Neuronal stem cell (in vitro differentiated cells): ENCODE results near the gene F8.

Source experiments
- DNase-seq: peaks from one replicate; pipeline ENCODE4 v3.0.0-alpha.2; 2013; ENCODE audit warnings: low spot score
- H2AFZ ChIP-seq: one replicate; pipeline ENCODE4 v1.6.1; 2013; ENCODE audit warnings: mild to moderate bottlenecking, low read length, inconsistent platforms
- H2AK5ac ChIP-seq: 2 replicates; pipeline ENCODE4 v1.6.1; 2013; ENCODE audit warnings: low read depth, mild to moderate bottlenecking, inconsistent platforms, low read length, moderate library complexity, mixed read lengths
- H2BK120ac ChIP-seq: 2 replicates; pipeline ENCODE4 v1.6.1; 2013; ENCODE audit warnings: low read depth, mild to moderate bottlenecking, inconsistent platforms, low read length, moderate library complexity, mixed read lengths
- H2BK12ac ChIP-seq: one replicate; pipeline ENCODE4 v1.6.1; 2013; ENCODE audit warnings: low read length, inconsistent platforms
- H2BK15ac ChIP-seq: 2 replicates; pipeline ENCODE4 v1.6.1; 2013; ENCODE audit warnings: mild to moderate bottlenecking, low read length, inconsistent platforms, mixed read lengths
- H2BK5ac ChIP-seq: one replicate; pipeline ENCODE4 v1.6.1; 2013; ENCODE audit warnings: inconsistent platforms, mild to moderate bottlenecking, low read length, moderate library complexity
- H3K14ac ChIP-seq: one replicate; pipeline ENCODE4 v1.6.1; 2013; ENCODE audit warnings: low read length, inconsistent platforms
- H3K18ac ChIP-seq: 2 replicates; pipeline ENCODE4 v1.6.1; 2013; ENCODE audit warnings: low read length, inconsistent platforms
- H3K23ac ChIP-seq: 2 replicates; pipeline ENCODE4 v1.6.1; 2013; ENCODE audit warnings: low read depth, mild to moderate bottlenecking, mixed read lengths, low read length, inconsistent platforms; ENCODE audit not compliant: poor library complexity
- H3K27ac ChIP-seq: replicated peaks from 3 replicates; pipeline ENCODE4 v1.5.1; 2013; ENCODE audit warnings: low read length, inconsistent platforms
- H3K27me3 ChIP-seq, 3 experiments: 2 replicates each; pipeline ENCODE4 v1.6.1; 2013; ENCODE audit warnings: low read length in 3 of 3, mild to moderate bottlenecking in 2 of 3, inconsistent platforms in 1 of 3, low read depth in 1 of 3, mixed read lengths in 1 of 3, moderate library complexity in 1 of 3; ENCODE audit not compliant: control insufficient read depth in 3 of 3, insufficient read depth in 3 of 3
- H3K36me3 ChIP-seq, 2 donors: replicated peaks in 1 of 2; 2 replicates each; pipeline ENCODE4 v1.6.1; 2013; ENCODE audit warnings: low read length in 2 of 2; ENCODE audit not compliant: control insufficient read depth in 2 of 2, insufficient read depth in 2 of 2
- H3K4ac ChIP-seq: 2 replicates; pipeline ENCODE4 v1.6.1; 2013; ENCODE audit warnings: inconsistent platforms, mild to moderate bottlenecking, low read length, moderate library complexity
- H3K4me1 ChIP-seq, 2 donors: 1 replicate in 1 of 2; 2 replicates in 1 of 2; pipeline ENCODE4 v1.6.1; 2013; ENCODE audit warnings: low read length in 2 of 2, low read depth in 1 of 2; ENCODE audit not compliant: control insufficient read depth in 2 of 2, insufficient read depth in 1 of 2
- H3K4me2 ChIP-seq: one replicate; pipeline ENCODE4 v1.6.1; 2013; ENCODE audit warnings: mild to moderate bottlenecking, low read length, inconsistent platforms; ENCODE audit not compliant: insufficient read depth, poor library complexity, severe bottlenecking
- H3K4me3 ChIP-seq, 2 donors: 2 replicates each; pipeline ENCODE4 v1.5.1; 2013; ENCODE audit warnings: low read length in 2 of 2, mild to moderate bottlenecking in 2 of 2, inconsistent platforms in 1 of 2, moderate library complexity in 1 of 2
- H3K79me1 ChIP-seq: one replicate; pipeline ENCODE4 v1.6.1; 2013; ENCODE audit warnings: low read depth, mild to moderate bottlenecking, inconsistent platforms, low read length, moderate library complexity
- H3K9ac ChIP-seq: one replicate; pipeline ENCODE4 v1.6.1; 2013; ENCODE audit warnings: mild to moderate bottlenecking, low read depth, low read length, inconsistent platforms; ENCODE audit not compliant: poor library complexity
- H3K9me3 ChIP-seq, 2 donors: replicated peaks in 1 of 2; 2 replicates each; pipeline versions ENCODE3 to v1.6.1; 2013; ENCODE audit warnings: low read length in 2 of 2, mild to moderate bottlenecking in 2 of 2, inconsistent platforms in 1 of 2, low read depth in 1 of 2, mixed read lengths in 1 of 2, moderate library complexity in 1 of 2; ENCODE audit not compliant: control insufficient read depth in 2 of 2, insufficient read depth in 1 of 2
- H4K8ac ChIP-seq: one replicate; pipeline ENCODE4 v1.6.1; 2013; ENCODE audit warnings: low read depth, mild to moderate bottlenecking, inconsistent platforms, low read length, moderate library complexity
- H4K91ac ChIP-seq: one replicate; pipeline ENCODE4 v1.6.1; 2013; ENCODE audit warnings: low read length, low read depth, mild to moderate bottlenecking, inconsistent platforms; ENCODE audit not compliant: poor library complexity
- WGBS, 2 donors: extraction: QIAGEN DNeasy Blood & Tissue Kit; methylation state at CpG; one replicate each; pipeline ENCODE4 v1.1.7; 2013; ENCODE audit warnings: missing lambda C conversion rate in 2 of 2, mixed read lengths in 1 of 2; ENCODE audit not compliant: insufficient read length in 2 of 2, insufficient replicate concordance in 1 of 2; ENCODE audit errors: extremely low coverage in 2 of 2; 5-methylcytosine and 5-hydroxymethylcytosine counted together

Gene F8

DNA sequence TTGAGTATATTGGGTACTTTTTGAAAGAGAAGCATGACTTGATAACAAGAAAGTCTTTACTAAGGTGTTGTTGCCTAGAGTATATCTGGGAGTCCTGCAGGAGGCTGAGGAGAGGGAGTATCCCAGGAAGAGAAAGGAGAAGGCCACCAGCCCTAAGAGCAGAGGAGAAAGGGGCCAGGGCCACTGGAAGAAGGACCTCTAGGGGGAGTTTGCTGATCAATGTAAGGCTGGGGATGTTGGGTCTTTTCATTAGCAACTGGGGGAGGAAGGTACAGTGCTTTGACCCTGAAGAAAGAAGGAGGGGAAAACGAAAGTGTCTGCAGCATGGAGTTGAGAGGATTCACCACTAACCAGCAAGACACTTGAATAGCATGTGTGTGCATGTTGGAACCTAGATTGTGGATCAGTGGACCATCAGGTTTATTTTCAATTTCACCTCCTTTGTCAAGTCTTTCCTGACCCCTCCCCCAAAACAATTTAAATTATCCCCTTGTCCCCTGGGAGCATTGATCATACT lies 192.5 kb downstream of the F8 start:
- H3K9ac ChIP-seq, result no peak overlapping the region

DNA sequence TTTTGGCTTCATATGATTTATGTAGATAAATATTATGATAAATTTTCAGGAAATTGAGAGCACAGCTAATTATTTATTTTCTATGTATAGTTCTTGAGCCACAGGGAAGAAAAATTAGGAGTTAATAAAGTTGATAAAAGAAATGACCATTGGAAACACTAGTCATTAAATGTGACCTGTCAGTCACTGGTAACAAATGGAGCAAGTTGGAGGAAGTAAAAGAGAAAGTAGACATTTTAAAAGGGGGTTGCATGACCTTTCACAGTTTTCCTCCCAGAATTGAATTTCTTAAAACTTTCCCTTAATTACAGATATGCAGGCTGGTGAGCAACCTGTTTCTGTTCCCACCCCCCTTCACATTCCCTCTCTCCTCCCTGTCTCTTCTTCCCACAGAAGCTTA lies 193.4 kb downstream of the F8 start:
- H2AFZ ChIP-seq, result no peak overlapping the region
- no peak for DNase-seq
- H4K91ac ChIP-seq, result no peak overlapping the region
- H2AK5ac ChIP-seq, result no peak overlapping the region
- no peak overlapping the region for H3K9ac ChIP-seq
- no peak overlapping the region for H3K23ac ChIP-seq
- H3K4me1 ChIP-seq, result no peaks in the 10 kb centered on the region
- H3K36me3 ChIP-seq, result no peaks in the 10 kb centered on the region
- H2BK5ac ChIP-seq, result no peak overlapping the region
- H3K27me3 ChIP-seq, result peaks cover 0 to 44% (median 0%) of the 10 kb centered on the region in 3 experiments
- H3K18ac ChIP-seq, result no peak overlapping the region
- no peaks in the 10 kb centered on the region for H3K9me3 ChIP-seq
- no peak overlapping the region for H2BK120ac ChIP-seq
- H3K4ac ChIP-seq, result no peak overlapping the region
- no peak overlapping the region for H4K8ac ChIP-seq
- no peak overlapping the region for H3K4me3 ChIP-seq
- no peak overlapping the region for H2BK15ac ChIP-seq
- no peak overlapping the region for H3K14ac ChIP-seq
- no peak overlapping the region for H3K27ac ChIP-seq
- H2BK12ac ChIP-seq, result no peak overlapping the region
- no peak overlapping the region for H3K4me2 ChIP-seq
- H3K79me1 ChIP-seq, result no peaks in the 10 kb centered on the region

More for the DNA sequence above, 192.5 kb downstream of the F8 start:
- no peak overlapping the region for H2BK120ac ChIP-seq
- no peak overlapping the region for H3K4me3 ChIP-seq
- peaks cover 0 to 44% (median 0%) of the 10 kb centered on the region in 3 experiments for H3K27me3 ChIP-seq
- WGBS, 2 donors, result no CpG with 5 or more reads among the region's 1 CpG
- H2AK5ac ChIP-seq, result no peak overlapping the region
- no peak overlapping the region for H2BK15ac ChIP-seq
- H3K4ac ChIP-seq, result no peak overlapping the region
- H3K4me2 ChIP-seq, result no peak overlapping the region
- H2BK12ac ChIP-seq, result no peak overlapping the region
- H2BK5ac ChIP-seq, result no peak overlapping the region
- no peak for DNase-seq
- no peak overlapping the region for H3K18ac ChIP-seq
- no peak overlapping the region for H4K8ac ChIP-seq
- no peak overlapping the region for H3K23ac ChIP-seq
- no peaks in the 10 kb centered on the region for H3K36me3 ChIP-seq
- no peak overlapping the region for H3K27ac ChIP-seq
- H3K9me3 ChIP-seq, result no peaks in the 10 kb centered on the region
- no peak overlapping the region for H2AFZ ChIP-seq
- H3K14ac ChIP-seq, result no peak overlapping the region
- no peak overlapping the region for H4K91ac ChIP-seq
- H3K79me1 ChIP-seq, result no peaks in the 10 kb centered on the region
- no peaks in the 10 kb centered on the region for H3K4me1 ChIP-seq

DNA sequence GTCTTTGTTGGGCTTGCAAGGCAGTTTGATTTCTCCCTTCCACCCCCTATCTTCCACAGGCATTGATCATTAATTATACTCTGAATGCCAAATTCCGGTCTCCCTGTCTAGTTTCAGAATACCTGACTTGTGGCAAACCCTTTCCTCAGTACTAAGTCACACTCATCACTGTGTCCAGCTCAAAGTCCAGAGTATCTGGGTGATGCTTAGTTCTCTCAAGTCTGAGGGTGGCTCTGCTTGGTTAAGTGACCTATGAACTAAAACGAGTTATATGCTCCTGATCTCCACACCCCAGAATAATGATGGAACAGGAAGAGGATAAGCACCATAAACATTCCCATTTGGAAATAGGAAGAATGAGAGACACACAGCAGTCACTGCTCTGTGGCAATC lies 194.5 kb downstream of the F8 start:
- Histone ChIP-seq H3K36me3 (no peaks in the 10 kb centered on the region), H3K9ac (no peak overlapping the region), H2BK12ac (no peak overlapping the region), H3K9me3 (no peaks in the 10 kb centered on the region), H3K4me2 (no peak overlapping the region), H2BK5ac (no peak overlapping the region), H3K79me1 (no peaks in the 10 kb centered on the region), H2BK120ac (no peak overlapping the region), H2AK5ac (no peak overlapping the region), H3K14ac (no peak overlapping the region), H3K27ac (no peak overlapping the region), H2AFZ (no peak overlapping the region), H3K27me3 (peaks cover 0 to 44% (median 0%) of the 10 kb centered on the region in 3 experiments), H3K18ac (no peak overlapping the region), H3K4me3 (no peak overlapping the region), H2BK15ac (no peak overlapping the region), H4K8ac (no peak overlapping the region), H3K4ac (no peak overlapping the region), H4K91ac (no peak overlapping the region), H3K4me1 (no peaks in the 10 kb centered on the region), H3K23ac (no peak overlapping the region)
- WGBS, 2 donors, result no CpG with 5 or more reads among the region's 2 CpGs
- DNase-seq, result no peak

GRCh38 chrX:154827194-154828015 lies 195.1 kb downstream of the F8 start:
- Histone ChIP-seq H3K14ac (no peak overlapping the region), H3K4ac (no peak overlapping the region), H3K23ac (no peak overlapping the region), H2BK12ac (no peak overlapping the region), H3K9ac (no peak overlapping the region), H4K8ac (no peak overlapping the region), H3K27me3 (peaks cover 0 to 41% (median 0%) of the 10 kb centered on the region in 3 experiments), H3K9me3 (no peaks in the 10 kb centered on the region), H3K79me1 (no peaks in the 10 kb centered on the region), H2AFZ (no peak overlapping the region), H2AK5ac (no peak overlapping the region), H3K18ac (no peak overlapping the region), H3K4me3 (no peak overlapping the region), H3K27ac (no peak overlapping the region), H3K4me2 (no peak overlapping the region), H3K36me3 (no peaks in the 10 kb centered on the region), H4K91ac (no peak overlapping the region), H2BK15ac (no peak overlapping the region), H2BK120ac (no peak overlapping the region), H2BK5ac (no peak overlapping the region), H3K4me1 (no peaks in the 10 kb centered on the region)
- no CpG with 5 or more reads among the region's 4 CpGs for WGBS, 2 donors
- no peak for DNase-seq
